ENCODE measurements around the gene C1GALT1.

C1GALT1 gene

DNA sequence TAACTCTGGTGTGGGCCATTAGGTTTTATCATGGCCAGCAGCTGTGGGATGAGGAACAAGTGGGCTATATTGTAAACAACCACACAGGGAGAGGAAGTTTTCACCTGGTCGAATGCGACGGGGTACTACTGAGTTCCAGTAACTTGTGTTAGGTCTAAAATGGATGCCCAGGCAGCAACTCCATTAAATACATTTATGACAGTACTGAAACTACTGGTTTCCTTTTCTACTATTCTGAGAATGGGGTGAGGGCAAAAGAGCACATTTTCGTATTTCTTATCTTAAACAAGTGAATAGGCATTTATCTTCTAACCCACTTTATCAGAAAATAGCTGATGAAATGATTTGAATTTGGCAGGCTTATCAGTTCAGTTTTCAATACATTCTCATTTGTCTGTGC lies 109.7 kb downstream of the C1GALT1 start:
- no peaks in the 10 kb centered on the region for H3K9me2 ChIP-seq (ENCODE audit: low read depth, low read length)
- H3K4me3 ChIP-seq (ENCODE audit: low read depth, low read length, poor library complexity, severe bottlenecking): no peak overlapping the region
- no peaks in the 10 kb centered on the region; the same call in 1 of the 2 replicates for H3F3A ChIP-seq (ENCODE audit: insufficient read depth, low read length)
- H3K27ac ChIP-seq (ENCODE audit: low read depth, low read length, poor library complexity, severe bottlenecking): no peak overlapping the region
- H3K4me2 ChIP-seq (ENCODE audit: low read length): peak overlapping the region; percentile 3; the same call in 1 of the 2 replicates
- no peaks in the 10 kb centered on the region for H3K9me3 ChIP-seq (ENCODE audit: low read length)
- no peaks in the 10 kb centered on the region for H3K27me3 ChIP-seq (ENCODE audit: insufficient read depth, low read length)
- no peaks in the 10 kb centered on the region for H4K20me1 ChIP-seq (ENCODE audit: insufficient read depth, low read length)
- H3K9ac ChIP-seq (ENCODE audit: low read length): no peak overlapping the region
- TF ChIP-seq CTCF (IDR thresholded peaks at IDR 0.05; ENCODE audit: low read length): no peak
- no peak for TF ChIP-seq EZH2 (IDR thresholded peaks at IDR 0.05; ENCODE audit: borderline replicate concordance, low read length)
- peak overlapping the region; percentile 72; the same call in 1 of the 2 replicates for H2AFZ ChIP-seq (ENCODE audit: low read length)
- H3K4me1 ChIP-seq (ENCODE audit: insufficient read depth, low read length, severe bottlenecking): peaks cover 9% of the 10 kb centered on the region
- H3K36me3 ChIP-seq (ENCODE audit: insufficient read depth, low read length): no peaks in the 10 kb centered on the region
- no peaks in the 10 kb centered on the region for H3K79me2 ChIP-seq (ENCODE audit: insufficient read depth, low read length)

GRCh38 chr7:7292608-7293007 lies 110.3 kb downstream of the C1GALT1 start:
- H2AFZ ChIP-seq (ENCODE audit: low read length): no peak overlapping the region
- H3K4me2 ChIP-seq (ENCODE audit: low read length): no peak overlapping the region
- TF ChIP-seq EZH2 (IDR thresholded peaks at IDR 0.05; ENCODE audit: borderline replicate concordance, low read length) (no peak), CTCF (IDR thresholded peaks at IDR 0.05; ENCODE audit: low read length) (no peak)
- no peak overlapping the region for H3K4me3 ChIP-seq (ENCODE audit: low read depth, low read length, poor library complexity, severe bottlenecking)
- H3K9ac ChIP-seq (ENCODE audit: low read length): no peak overlapping the region
- H3K27ac ChIP-seq (ENCODE audit: low read depth, low read length, poor library complexity, severe bottlenecking): no peak overlapping the region
- no peaks in the 10 kb centered on the region for H4K20me1 ChIP-seq (ENCODE audit: insufficient read depth, low read length)
- H3K9me3 ChIP-seq (ENCODE audit: low read length): no peaks in the 10 kb centered on the region
- no peaks in the 10 kb centered on the region for H3K9me2 ChIP-seq (ENCODE audit: low read depth, low read length)
- no peaks in the 10 kb centered on the region for H3K36me3 ChIP-seq (ENCODE audit: insufficient read depth, low read length)
- no peaks in the 10 kb centered on the region; the same call in 1 of the 2 replicates for H3F3A ChIP-seq (ENCODE audit: insufficient read depth, low read length)
- H3K79me2 ChIP-seq (ENCODE audit: insufficient read depth, low read length): no peaks in the 10 kb centered on the region
- peaks cover 9% of the 10 kb centered on the region for H3K4me1 ChIP-seq (ENCODE audit: insufficient read depth, low read length, severe bottlenecking)
- H3K27me3 ChIP-seq (ENCODE audit: insufficient read depth, low read length): no peaks in the 10 kb centered on the region

DNA sequence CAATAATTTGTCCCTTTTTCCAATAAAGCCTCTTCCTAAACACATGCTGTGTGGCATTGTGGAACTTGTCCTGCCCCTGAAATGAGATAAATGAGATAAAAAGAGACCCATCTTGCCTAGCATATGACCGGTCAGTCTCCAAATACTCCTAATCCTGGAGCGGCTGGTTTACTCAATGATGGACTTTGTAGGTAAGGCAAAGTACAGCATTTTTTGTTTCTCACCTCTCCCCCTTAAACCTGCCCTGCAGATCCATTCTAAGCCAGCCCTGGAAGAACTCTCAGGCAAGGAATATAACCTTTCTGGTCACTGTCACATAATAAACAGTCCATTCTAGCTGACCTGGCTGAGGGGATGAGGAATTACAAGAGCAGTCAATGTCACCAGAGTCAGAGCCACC lies 110.7 kb downstream of the C1GALT1 start:
- H3K4me2 ChIP-seq (ENCODE audit: low read length): no peak overlapping the region
- H3F3A ChIP-seq (ENCODE audit: insufficient read depth, low read length): no peaks in the 10 kb centered on the region; the same call in 1 of the 2 replicates
- H3K4me1 ChIP-seq (ENCODE audit: insufficient read depth, low read length, severe bottlenecking): peaks cover 9% of the 10 kb centered on the region
- H2AFZ ChIP-seq (ENCODE audit: low read length): no peak overlapping the region
- no peaks in the 10 kb centered on the region for H3K79me2 ChIP-seq (ENCODE audit: insufficient read depth, low read length)
- no peaks in the 10 kb centered on the region for H3K27me3 ChIP-seq (ENCODE audit: insufficient read depth, low read length)
- no peaks in the 10 kb centered on the region for H4K20me1 ChIP-seq (ENCODE audit: insufficient read depth, low read length)
- H3K27ac ChIP-seq (ENCODE audit: low read depth, low read length, poor library complexity, severe bottlenecking): no peak overlapping the region
- H3K9ac ChIP-seq (ENCODE audit: low read length): no peak overlapping the region
- no peaks in the 10 kb centered on the region for H3K9me3 ChIP-seq (ENCODE audit: low read length)
- H3K9me2 ChIP-seq (ENCODE audit: low read depth, low read length): no peaks in the 10 kb centered on the region
- H3K36me3 ChIP-seq (ENCODE audit: insufficient read depth, low read length): no peaks in the 10 kb centered on the region
- TF ChIP-seq EZH2 (IDR thresholded peaks at IDR 0.05; ENCODE audit: borderline replicate concordance, low read length) (no peak), CTCF (IDR thresholded peaks at IDR 0.05; ENCODE audit: low read length) (no peak)
- H3K4me3 ChIP-seq (ENCODE audit: low read depth, low read length, poor library complexity, severe bottlenecking): no peak overlapping the region

All from OCI-LY1 (cell line).